ENCODE results near the gene RAB15. TPM values are rescaled to one million over a fixed set of nuclear protein-coding genes. Genes with fewer than 3 reads are reported as not detected.
A peak's percentile ranks its signal among the peaks of the same experiment; 100 is the strongest.
"Not testable (repeated sequence)": the region's sequence is repeated elsewhere in the genome, so short reads cannot be mapped to it uniquely, and the experiment has no call there.

RAB15 gene
- total RNA-seq, 2 experiments from 2014 or later, result 2.8 to 3.6 TPM

GRCh38 chr14:64915797-64916196, 56.3 kb downstream of the RAB15 start:
- POLR2A ChIA-PET, result interaction anchor here (1.4 to 2.3 kb wide), 3 partner anchors 9 to 20 kb away, joined by 9 to 13 read pairs (median 12); no protein-coding TSS in a partner anchor
- CTCF ChIA-PET, result interaction anchor here (1.1 to 2.2 kb wide), 8 partner anchors 8 to 74 kb away, joined by 3 to 15 read pairs (median 6); partner anchors contain the start of gene FNTB
- no peak for ATAC-seq
- H3K27ac Mint-ChIP-seq, result peak overlapping the region; percentile 23
- no peak for DNase-seq
- peaks cover 47% of the 10 kb centered on the region for H3K4me1 Mint-ChIP-seq (ENCODE audit: low read depth)
- H3K36me3 Mint-ChIP-seq (ENCODE audit: low read depth), result peaks cover 40% of the 10 kb centered on the region
- H3K27me3 Mint-ChIP-seq (ENCODE audit: low read depth), result no peaks in the 10 kb centered on the region
- H3K4me3 Mint-ChIP-seq, result peak overlapping the region; percentile 87
- H3K9me3 Mint-ChIP-seq (ENCODE audit: insufficient read depth), result no peaks in the 10 kb centered on the region

GRCh38 chr14:64915029-64915424, 57.1 kb downstream of the RAB15 start:
- Mint-ChIP-seq H3K4me3 (peak overlapping the region; percentile 87), H3K27ac (peak overlapping the region; percentile 93), H3K36me3 (ENCODE audit: low read depth) (peaks cover 36% of the 10 kb centered on the region), H3K9me3 (ENCODE audit: insufficient read depth) (no peaks in the 10 kb centered on the region), H3K4me1 (ENCODE audit: low read depth) (peaks cover 41% of the 10 kb centered on the region), H3K27me3 (ENCODE audit: low read depth) (peaks cover 2% of the 10 kb centered on the region)
- ChIA-PET CTCF (interaction anchor here (0.7 to 2.2 kb wide), 11 partner anchors 9 to 92 kb away, joined by 3 to 15 read pairs (median 4); partner anchors contain the start of gene FNTB), POLR2A (interaction anchor here (0.9 to 2.3 kb wide), 12 partner anchors 9 to 71 kb away, joined by 3 to 13 read pairs (median 4); partner anchors contain the start of gene FNTB)
- no peak for DNase-seq
- no peak for ATAC-seq

GRCh38 chr14:64914237-64915028, 57.7 kb downstream of the RAB15 start, which contains the start of gene CHURC1:
Gene CHURC1, plus strand, starts transcription at chr14:64914455. Its CDS starts 41 bp downstream, at chr14:64914496.
- Mint-ChIP-seq H3K4me3 (peak within 1 kb of the TSS; percentile 87), H3K4me1 (ENCODE audit: low read depth) (peaks cover 41% of the 10 kb centered on the region)
- ATAC-seq, result peak; percentile 98

DNA sequence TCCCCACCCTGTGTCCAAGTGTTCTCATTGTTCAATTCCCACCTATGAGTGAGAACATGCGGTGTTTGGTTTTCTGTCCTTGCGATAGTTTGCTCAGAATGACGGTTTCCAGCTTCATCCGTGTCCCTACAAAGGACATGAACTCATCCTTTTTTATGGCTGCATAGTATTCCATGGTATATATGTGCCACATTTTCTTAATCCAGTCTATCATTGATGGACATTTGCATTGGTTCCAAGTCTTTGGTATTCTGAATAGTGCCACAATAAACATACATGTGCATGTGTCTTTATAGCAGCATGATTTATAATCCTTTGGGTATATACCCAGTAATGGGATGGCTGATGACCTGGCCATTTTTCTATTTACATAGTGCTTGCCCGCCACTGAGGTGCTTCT, 58.7 kb downstream of the RAB15 start:
- DNase-seq; H3K27me3 Mint-ChIP-seq (ENCODE audit: low read depth); H3K9me3 Mint-ChIP-seq (ENCODE audit: insufficient read depth); ATAC-seq: not testable (repeated sequence)
- CTCF ChIA-PET, result interaction anchor here (2.2 kb wide), 1 partner anchor 21 kb away, joined by 13 read pairs; no protein-coding TSS in a partner anchor
- peak overlapping the region; percentile 93 for H3K27ac Mint-ChIP-seq
- H3K4me1 Mint-ChIP-seq (ENCODE audit: low read depth), result peaks cover 40% of the 10 kb centered on the region
- POLR2A ChIA-PET, result interaction anchor here (0.6 to 2.3 kb wide), 2 partner anchors 23 to 134 kb away, joined by 3 to 13 read pairs; no protein-coding TSS in a partner anchor
- H3K36me3 Mint-ChIP-seq (ENCODE audit: low read depth), result peaks cover 28% of the 10 kb centered on the region
- peak overlapping the region; percentile 87 for H3K4me3 Mint-ChIP-seq

More at GRCh38 chr14:64914237-64915028, 57.7 kb downstream of the RAB15 start, which contains the start of gene CHURC1:
- ChIA-PET POLR2A (interaction anchor here (0.6 to 2.3 kb wide), 13 partner anchors 9 to 135 kb away, joined by 3 to 13 read pairs (median 4); partner anchors contain the start of gene FNTB), CTCF (interaction anchor here (0.6 to 2.2 kb wide), 13 partner anchors 9 to 105 kb away, joined by 3 to 15 read pairs (median 4); partner anchors contain the start of gene FNTB)
- peaks cover 7% of the 10 kb centered on the region for H3K27me3 Mint-ChIP-seq (ENCODE audit: low read depth)
- peaks cover 31% of the 10 kb centered on the region for H3K36me3 Mint-ChIP-seq (ENCODE audit: low read depth)
- H3K9me3 Mint-ChIP-seq (ENCODE audit: insufficient read depth), result no peaks in the 10 kb centered on the region
- peak; percentile 97 for DNase-seq
- H3K27ac Mint-ChIP-seq, result peak within 1 kb of the TSS; percentile 93

DNA sequence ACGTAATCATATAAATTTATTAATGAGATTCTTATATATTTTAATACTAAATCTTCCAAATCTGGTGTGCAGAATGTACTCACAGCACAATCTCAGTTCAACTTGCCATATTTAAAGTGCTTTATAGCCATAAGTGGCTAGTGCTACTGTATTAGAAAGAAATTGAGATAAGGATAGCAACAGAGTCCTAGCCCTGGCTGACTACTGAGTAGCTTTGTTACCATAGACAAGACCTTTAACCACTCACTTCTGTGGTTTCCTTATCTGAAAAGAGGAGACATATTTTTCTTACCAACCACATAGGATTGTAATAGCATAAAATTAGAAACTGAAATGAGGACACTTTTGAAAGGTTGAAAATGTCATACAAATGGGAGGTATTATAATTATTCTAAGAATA, 59.9 kb downstream of the RAB15 start:
- Mint-ChIP-seq H3K4me3 (no peak overlapping the region), H3K4me1 (ENCODE audit: low read depth) (peaks cover 33% of the 10 kb centered on the region), H3K9me3 (ENCODE audit: insufficient read depth) (no peaks in the 10 kb centered on the region), H3K36me3 (ENCODE audit: low read depth) (peaks cover 17% of the 10 kb centered on the region), H3K27ac (no peak overlapping the region), H3K27me3 (ENCODE audit: low read depth) (peaks cover 8% of the 10 kb centered on the region)
- DNase-seq, result no peak
- CTCF ChIA-PET, result interaction anchor here (1.0 to 3.0 kb wide), 3 partner anchors 21 to 120 kb away, joined by 3 to 18 read pairs (median 5); no protein-coding TSS in a partner anchor
- POLR2A ChIA-PET, result no interaction called here
- ATAC-seq, result no peak

DNA sequence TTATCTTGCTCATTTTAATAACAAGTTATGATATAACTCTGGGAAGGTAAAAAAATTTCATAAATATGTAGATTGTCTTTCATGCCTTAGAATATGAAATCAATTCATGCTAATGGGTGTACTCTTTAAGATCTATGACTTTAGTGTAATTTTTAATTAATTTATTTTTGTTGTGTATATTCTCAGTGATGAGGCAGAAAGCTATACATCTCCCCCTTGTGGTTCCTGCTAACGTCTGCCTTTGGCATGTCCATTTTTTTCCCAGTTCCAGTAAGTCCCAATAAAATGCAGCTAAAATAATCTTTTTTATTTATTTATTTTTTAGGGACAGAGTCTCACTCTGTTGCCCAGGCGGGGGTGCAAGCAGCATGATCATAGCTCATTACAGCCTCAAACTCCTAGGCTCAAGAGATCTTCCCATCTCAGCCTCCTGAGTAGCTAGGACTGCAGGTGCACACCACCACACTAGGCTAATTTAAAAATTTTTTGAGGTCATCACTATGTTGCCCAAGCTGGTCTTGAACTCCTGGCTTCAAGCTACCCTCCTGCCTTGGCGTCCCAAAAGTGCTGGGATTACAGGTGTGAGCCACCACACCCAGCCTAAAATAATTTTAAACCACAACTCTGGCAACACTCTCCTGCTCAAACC, 61.2 kb downstream of the RAB15 start:
- Mint-ChIP-seq H3K4me1 (ENCODE audit: low read depth) (peaks cover 28% of the 10 kb centered on the region), H3K27me3 (ENCODE audit: low read depth) (peaks cover 11% of the 10 kb centered on the region), H3K36me3 (ENCODE audit: low read depth) (peaks cover 9% of the 10 kb centered on the region), H3K9me3 (ENCODE audit: insufficient read depth) (no peaks in the 10 kb centered on the region), H3K27ac (no peak overlapping the region), H3K4me3 (no peak overlapping the region)
- DNase-seq (no peak), ATAC-seq (no peak)
- POLR2A ChIA-PET, result no interaction called here
- CTCF ChIA-PET, result interaction anchor here (0.6 to 3.0 kb wide), 10 partner anchors 10 to 366 kb away, joined by 3 to 18 read pairs (median 3); no protein-coding TSS in a partner anchor

- Mint-ChIP-seq H3K36me3 (ENCODE audit: low read depth) (no peaks in the 10 kb centered on the region), H3K27me3 (ENCODE audit: low read depth) (peaks cover 23% of the 10 kb centered on the region), H3K27ac (no peak overlapping the region), H3K9me3 (ENCODE audit: insufficient read depth) (no peaks in the 10 kb centered on the region), H3K4me3 (no peak overlapping the region), H3K4me1 (ENCODE audit: low read depth) (peaks cover 3% of the 10 kb centered on the region)
- ChIA-PET CTCF (interaction anchor here (1.3 kb wide), 1 partner anchor 83 kb away, joined by 3 read pairs; no protein-coding TSS in a partner anchor), POLR2A (no interaction called here)
- DNase-seq (no peak), ATAC-seq (no peak)
Observed at GRCh38 chr14:64906022-64906421, 66.1 kb downstream of the RAB15 start.

GRCh38 chr14:64899958-64900357, 72.2 kb downstream of the RAB15 start:
- no peak for DNase-seq
- no peak for ATAC-seq
- CTCF ChIA-PET, result interaction anchor here (0.7 to 1.3 kb wide), 5 partner anchors 8 to 558 kb away, joined by 3 to 8 read pairs (median 3); no protein-coding TSS in a partner anchor
- Mint-ChIP-seq H3K27me3 (ENCODE audit: low read depth) (peaks cover 32% of the 10 kb centered on the region), H3K9me3 (ENCODE audit: insufficient read depth) (no peaks in the 10 kb centered on the region), H3K36me3 (ENCODE audit: low read depth) (no peaks in the 10 kb centered on the region), H3K27ac (no peak overlapping the region), H3K4me1 (ENCODE audit: low read depth) (no peaks in the 10 kb centered on the region), H3K4me3 (no peak overlapping the region)
- POLR2A ChIA-PET, result interaction anchor here (1.3 kb wide), 1 partner anchor 15 kb away, joined by 3 read pairs; the partner anchor contains the start of gene CHURC1

Other genes starting within 250 kb of the RAB15 start
- gene SPTB, start 92.4 kb downstream of the RAB15 start, total RNA-seq, result not detected
- gene CHURC1, start 57.9 kb downstream of the RAB15 start, total RNA-seq, result 10 to 100 TPM; 62.4 to 72.2 TPM
- gene GPX2, start 29.6 kb downstream of the RAB15 start, total RNA-seq, result not detected
- gene FNTB, start 14.6 kb upstream of the RAB15 start, total RNA-seq, result 10 to 100 TPM; 17.9 to 18.8 TPM
- 100 to 1,000 TPM; 132 to 134 TPM for gene MAX, start 130.2 kb upstream of the RAB15 start, total RNA-seq

All from activated CD8-positive, alpha-beta T cell treated with anti-CD3 and anti-CD28 coated beads, Interleukin-2, amount 10 ng/mL, durations not matched to agents 7 days and 5 days (primary cell).